ENCODE results near the gene EPAS1.

Gene EPAS1

GRCh38 chr2:46337208-46337994 lies 40.2 kb downstream of the EPAS1 start:
- DNase-seq (ENCODE audit: extremely low read depth in 1 of 2, low read depth in 1 of 2): no peak

- DNase-seq (ENCODE audit: extremely low read depth in 1 of 2, low read depth in 1 of 2): no peak
Observed at GRCh38 chr2:46338674-46339073, 41.5 kb downstream of the EPAS1 start.

- no peak for DNase-seq (ENCODE audit: extremely low read depth in 1 of 2, low read depth in 1 of 2)
Observed at GRCh38 chr2:46339200-46339599, 42.0 kb downstream of the EPAS1 start.

- DNase-seq (ENCODE audit: extremely low read depth in 1 of 2, low read depth in 1 of 2): no peak
Observed at GRCh38 chr2:46339676-46340459, 42.7 kb downstream of the EPAS1 start.

- DNase-seq (ENCODE audit: extremely low read depth in 1 of 2, low read depth in 1 of 2): no peak
Observed at GRCh38 chr2:46340740-46341420, 43.7 kb downstream of the EPAS1 start.

GRCh38 chr2:46342566-46343315 lies 45.5 kb downstream of the EPAS1 start:
- DNase-seq (ENCODE audit: extremely low read depth in 1 of 2, low read depth in 1 of 2): no peak

- DNase-seq (ENCODE audit: extremely low read depth in 1 of 2, low read depth in 1 of 2): no peak
Observed at GRCh38 chr2:46344706-46345105, 47.5 kb downstream of the EPAS1 start.

GRCh38 chr2:46345775-46346174 lies 48.6 kb downstream of the EPAS1 start:
- DNase-seq (ENCODE audit: extremely low read depth in 1 of 2, low read depth in 1 of 2): no peak

GRCh38 chr2:46346719-46347118 lies 49.5 kb downstream of the EPAS1 start:
- no peak for DNase-seq (ENCODE audit: extremely low read depth in 1 of 2, low read depth in 1 of 2)

- no peak for DNase-seq (ENCODE audit: extremely low read depth in 1 of 2, low read depth in 1 of 2)
Observed at GRCh38 chr2:46347648-46348280, 50.6 kb downstream of the EPAS1 start.

GRCh38 chr2:46349115-46349547 lies 51.9 kb downstream of the EPAS1 start:
- no peak for DNase-seq (ENCODE audit: extremely low read depth in 1 of 2, low read depth in 1 of 2)

- DNase-seq (ENCODE audit: extremely low read depth in 1 of 2, low read depth in 1 of 2): no peak
Observed at GRCh38 chr2:46350029-46350689, 53.0 kb downstream of the EPAS1 start.

- DNase-seq (ENCODE audit: extremely low read depth in 1 of 2, low read depth in 1 of 2): no peak
Observed at GRCh38 chr2:46351098-46351749, 54.0 kb downstream of the EPAS1 start.

- peak; percentile 29 to 34 for DNase-seq (ENCODE audit: extremely low read depth in 1 of 2, low read depth in 1 of 2)
Observed at GRCh38 chr2:46351750-46352138, 54.5 kb downstream of the EPAS1 start.

GRCh38 chr2:46352621-46353020 lies 55.4 kb downstream of the EPAS1 start:
- DNase-seq (ENCODE audit: extremely low read depth in 1 of 2, low read depth in 1 of 2): no peak

GRCh38 chr2:46353509-46353908 lies 56.3 kb downstream of the EPAS1 start:
- no peak for DNase-seq (ENCODE audit: extremely low read depth in 1 of 2, low read depth in 1 of 2)

- DNase-seq (ENCODE audit: extremely low read depth in 1 of 2, low read depth in 1 of 2): no peak
Observed at GRCh38 chr2:46355756-46356155, 58.5 kb downstream of the EPAS1 start.

- no peak for DNase-seq (ENCODE audit: extremely low read depth in 1 of 2, low read depth in 1 of 2)
Observed at GRCh38 chr2:46356991-46357390, 59.8 kb downstream of the EPAS1 start.

- no peak for DNase-seq (ENCODE audit: extremely low read depth in 1 of 2, low read depth in 1 of 2)
Observed at GRCh38 chr2:46358713-46359112, 61.5 kb downstream of the EPAS1 start.
